ENCODE results near the gene MYO18B.

Gene MYO18B

DNA sequence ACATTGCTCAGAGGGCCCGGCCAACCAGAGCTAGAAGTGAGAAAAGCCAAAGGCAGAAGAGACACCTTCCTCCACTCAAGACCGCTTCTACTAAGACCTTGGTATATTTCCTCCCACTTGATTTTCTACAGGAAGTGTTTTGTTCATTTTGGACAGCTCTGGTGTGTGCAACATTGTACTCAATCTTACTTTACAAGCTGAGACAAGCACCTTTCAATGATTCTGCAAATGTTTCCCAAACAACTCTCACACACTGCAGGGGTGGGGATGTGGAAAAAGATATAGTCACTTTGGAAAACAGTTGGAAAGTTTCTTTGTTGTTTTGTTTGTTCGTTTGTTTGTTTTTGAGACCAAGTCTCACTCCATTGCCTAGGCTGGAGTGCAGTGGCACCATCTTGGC, 15.7 kb downstream of the MYO18B start:
- Histone ChIP-seq H4K20me1 (no peaks in the 10 kb centered on the region), H3K4me3 (no peak overlapping the region), H3K9me3 (peaks cover 10% of the 10 kb centered on the region), H3K27me3 (no peaks in the 10 kb centered on the region), H3K9ac (no peak overlapping the region), H3K4me2 (no peak overlapping the region), H3K36me3 (no peaks in the 10 kb centered on the region), H3K4me1 (peaks cover 35% of the 10 kb centered on the region), H3K27ac (no peak overlapping the region)
- TF ChIP-seq Cebpa-rat (IDR thresholded peaks at IDR 0.05), result no peak

DNA sequence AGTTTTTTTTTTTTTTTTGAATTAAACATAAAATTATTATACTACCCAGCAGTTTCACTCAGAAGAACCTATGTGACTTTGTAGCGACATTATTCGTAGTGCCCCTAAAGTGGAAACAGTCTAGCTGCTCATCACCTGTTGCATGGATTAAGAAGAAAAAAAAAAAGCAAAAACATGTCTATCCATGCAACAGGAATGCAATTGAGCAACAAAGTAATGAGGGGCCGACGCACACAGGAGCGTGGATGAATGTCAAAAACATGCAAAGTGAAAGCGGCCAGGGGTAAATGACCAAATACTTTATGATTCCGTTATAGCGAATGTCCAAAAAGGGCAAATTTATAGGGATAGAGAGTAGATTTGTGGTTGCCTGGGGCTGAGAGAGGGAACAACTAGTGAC, 16.3 kb downstream of the MYO18B start:
- Histone ChIP-seq H3K4me1 (peaks cover 35% of the 10 kb centered on the region), H3K9me3 (peaks cover 9% of the 10 kb centered on the region), H3K27me3 (no peaks in the 10 kb centered on the region), H3K4me2 (no peak overlapping the region), H4K20me1 (no peaks in the 10 kb centered on the region), H3K9ac (no peak overlapping the region), H3K36me3 (no peaks in the 10 kb centered on the region), H3K27ac (no peak overlapping the region), H3K4me3 (no peak overlapping the region)
- TF ChIP-seq Cebpa-rat (IDR thresholded peaks at IDR 0.05), result no peak

DNA sequence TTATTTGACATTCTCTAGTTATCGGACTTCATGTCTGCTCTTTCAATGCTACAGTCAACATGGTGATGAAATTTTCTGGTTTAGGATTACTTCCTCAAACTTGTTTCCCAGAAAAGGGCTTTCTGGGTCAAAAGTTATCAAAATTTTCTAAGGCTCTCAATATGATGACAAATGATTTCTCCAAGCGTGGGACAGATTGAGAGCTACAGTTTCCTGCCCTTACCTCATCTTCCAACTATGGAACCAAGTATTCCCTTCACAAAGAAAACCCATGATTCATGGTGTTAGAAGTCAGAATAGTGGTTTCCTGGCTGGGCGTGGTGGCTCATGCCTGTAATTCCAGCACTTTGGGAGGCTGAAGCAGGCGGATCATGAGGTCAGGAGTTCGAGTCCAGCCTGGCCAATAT, 17.8 kb downstream of the MYO18B start:
- Histone ChIP-seq H3K9ac (no peak overlapping the region), H3K27ac (no peak overlapping the region), H3K27me3 (no peaks in the 10 kb centered on the region), H4K20me1 (no peaks in the 10 kb centered on the region), H3K4me2 (no peak overlapping the region), H3K4me1 (peaks cover 30% of the 10 kb centered on the region), H3K4me3 (no peak overlapping the region), H3K9me3 (peaks cover 5% of the 10 kb centered on the region; the same call in 1 of the 2 replicates), H3K36me3 (no peaks in the 10 kb centered on the region)
- no peak for TF ChIP-seq Cebpa-rat (IDR thresholded peaks at IDR 0.05)

DNA sequence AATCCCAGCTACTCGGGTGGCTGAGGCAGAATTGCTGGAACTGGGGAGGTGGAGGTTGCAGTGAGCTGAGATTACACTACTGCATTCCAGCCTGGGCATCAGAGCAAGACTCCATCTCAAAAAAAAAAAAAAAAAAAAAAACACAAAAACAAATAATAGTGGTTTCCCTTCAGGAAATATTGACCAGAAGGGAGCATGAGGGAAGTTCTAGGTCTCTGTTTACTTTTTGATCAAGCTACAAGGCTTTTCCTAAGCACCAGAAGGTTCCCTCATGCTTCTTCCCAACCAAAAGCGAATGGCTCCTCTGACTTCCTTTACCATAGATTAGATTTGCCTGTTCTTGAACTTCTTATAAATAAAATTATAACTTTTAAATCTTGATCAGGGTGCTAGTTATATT, 18.3 kb downstream of the MYO18B start:
- Histone ChIP-seq H3K4me3 (no peak overlapping the region), H3K9me3 (peaks cover 10% of the 10 kb centered on the region), H4K20me1 (no peaks in the 10 kb centered on the region), H3K36me3 (no peaks in the 10 kb centered on the region), H3K4me2 (no peak overlapping the region; the same call in 1 of the 2 replicates), H3K27me3 (no peaks in the 10 kb centered on the region), H3K27ac (no peak overlapping the region), H3K4me1 (peaks cover 25% of the 10 kb centered on the region), H3K9ac (no peak overlapping the region)
- TF ChIP-seq Cebpa-rat (IDR thresholded peaks at IDR 0.05), result no peak

DNA sequence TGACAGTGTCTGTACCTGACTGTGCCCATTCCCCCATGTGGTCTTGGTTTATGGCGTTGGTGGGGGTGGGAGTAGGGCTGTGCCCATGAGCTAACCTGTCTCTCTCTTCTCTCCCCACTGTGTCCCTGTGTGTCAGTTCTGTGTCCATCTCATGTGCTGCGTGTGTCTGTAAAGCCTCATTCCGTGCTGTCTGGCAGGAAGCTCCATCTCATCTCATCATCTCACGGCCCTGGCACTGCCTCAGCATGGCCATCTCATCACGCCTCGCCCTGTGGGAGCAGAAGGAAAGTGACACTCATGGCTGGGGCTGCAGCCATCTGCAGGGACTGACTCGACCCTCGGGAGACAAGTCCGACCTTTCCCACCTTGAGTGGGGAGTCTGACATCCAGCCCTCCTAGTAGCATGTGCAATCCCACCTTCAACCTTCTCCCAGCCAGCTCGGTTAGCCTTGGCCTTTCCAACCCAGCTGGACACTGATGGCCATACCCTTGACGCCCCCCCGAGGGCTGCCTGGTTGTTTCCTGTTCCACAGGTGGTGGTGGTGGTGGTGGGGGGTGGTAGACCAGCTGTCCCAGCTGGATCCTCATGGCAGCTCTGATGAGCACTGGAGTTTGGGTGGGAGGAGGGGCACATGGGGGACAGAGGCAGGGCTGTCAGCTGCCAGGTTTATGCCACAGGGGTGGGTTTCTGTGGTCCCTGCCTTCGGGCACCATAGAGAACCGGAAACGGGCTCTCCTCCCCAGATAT, 19.0 kb downstream of the MYO18B start:
- Histone ChIP-seq H4K20me1 (no peaks in the 10 kb centered on the region), H3K9me3 (peaks cover 17% of the 10 kb centered on the region), H3K27ac (no peak overlapping the region), H3K4me2 (peak overlapping the region; percentile 22; the same call in 1 of the 2 replicates), H3K4me1 (peaks cover 21% of the 10 kb centered on the region), H3K36me3 (no peaks in the 10 kb centered on the region), H3K27me3 (no peaks in the 10 kb centered on the region), H3K9ac (no peak overlapping the region), H3K4me3 (no peak overlapping the region)
- no peak for TF ChIP-seq Cebpa-rat (IDR thresholded peaks at IDR 0.05)

DNA sequence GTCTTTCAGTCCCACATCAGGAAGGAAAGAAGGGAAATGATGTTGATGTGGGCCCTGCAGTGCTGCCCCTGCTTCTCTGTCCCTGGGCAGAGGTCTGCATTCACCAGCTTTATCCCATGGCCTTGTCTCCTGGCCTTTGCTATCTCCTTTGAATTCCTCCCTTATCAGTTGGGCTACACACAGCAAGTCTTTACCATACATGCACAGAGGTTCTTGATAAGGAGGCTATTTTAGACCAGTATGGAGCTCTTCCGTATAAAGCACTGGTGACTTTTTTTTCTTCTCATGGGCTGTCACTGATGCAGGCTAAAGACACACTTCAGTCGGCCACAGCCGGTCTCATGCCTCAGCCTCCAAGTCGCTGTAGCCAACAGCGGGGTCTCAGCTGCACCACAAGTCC, 20.2 kb downstream of the MYO18B start:
- Histone ChIP-seq H3K4me3 (no peak overlapping the region), H3K4me1 (peaks cover 20% of the 10 kb centered on the region), H3K27me3 (no peaks in the 10 kb centered on the region), H3K36me3 (no peaks in the 10 kb centered on the region), H3K9me3 (peaks cover 29% of the 10 kb centered on the region), H3K27ac (no peak overlapping the region), H3K4me2 (peak overlapping the region; percentile 22), H4K20me1 (no peaks in the 10 kb centered on the region), H3K9ac (no peak overlapping the region)
- TF ChIP-seq Cebpa-rat (IDR thresholded peaks at IDR 0.05), result no peak

DNA sequence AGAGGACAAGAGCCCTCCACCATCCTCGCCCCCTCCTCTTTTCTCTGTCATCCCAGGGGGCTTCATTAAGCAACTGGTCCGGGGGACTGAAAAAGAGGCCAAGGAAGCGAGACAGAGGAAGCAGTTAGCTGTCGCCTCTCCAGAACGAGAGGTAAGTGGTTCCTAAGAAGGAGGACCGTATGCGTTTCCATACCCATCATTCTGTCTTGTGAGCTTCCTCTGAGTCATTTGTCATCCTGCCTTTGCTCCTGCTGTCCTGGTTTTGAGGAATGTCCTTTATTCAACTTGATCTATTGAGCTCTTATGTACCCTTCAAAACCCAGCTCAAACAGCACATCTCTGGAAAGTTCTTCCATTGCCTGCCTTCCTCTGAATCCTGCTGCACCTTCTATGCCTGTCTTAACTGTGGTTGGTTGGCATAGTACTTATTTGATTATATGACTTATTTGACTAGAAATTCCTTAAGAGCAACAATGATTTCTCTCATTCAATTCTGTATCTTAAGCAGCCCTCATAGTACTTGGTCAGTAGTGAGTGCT, 21.3 kb downstream of the MYO18B start:
- Histone ChIP-seq H3K4me3 (no peak overlapping the region), H3K9me3 (peaks cover 40% of the 10 kb centered on the region), H3K9ac (no peak overlapping the region), H3K27me3 (no peaks in the 10 kb centered on the region), H3K4me1 (peaks cover 12% of the 10 kb centered on the region), H3K4me2 (no peak overlapping the region), H3K27ac (no peak overlapping the region), H3K36me3 (no peaks in the 10 kb centered on the region), H4K20me1 (no peaks in the 10 kb centered on the region)
- no peak for TF ChIP-seq Cebpa-rat (IDR thresholded peaks at IDR 0.05)

DNA sequence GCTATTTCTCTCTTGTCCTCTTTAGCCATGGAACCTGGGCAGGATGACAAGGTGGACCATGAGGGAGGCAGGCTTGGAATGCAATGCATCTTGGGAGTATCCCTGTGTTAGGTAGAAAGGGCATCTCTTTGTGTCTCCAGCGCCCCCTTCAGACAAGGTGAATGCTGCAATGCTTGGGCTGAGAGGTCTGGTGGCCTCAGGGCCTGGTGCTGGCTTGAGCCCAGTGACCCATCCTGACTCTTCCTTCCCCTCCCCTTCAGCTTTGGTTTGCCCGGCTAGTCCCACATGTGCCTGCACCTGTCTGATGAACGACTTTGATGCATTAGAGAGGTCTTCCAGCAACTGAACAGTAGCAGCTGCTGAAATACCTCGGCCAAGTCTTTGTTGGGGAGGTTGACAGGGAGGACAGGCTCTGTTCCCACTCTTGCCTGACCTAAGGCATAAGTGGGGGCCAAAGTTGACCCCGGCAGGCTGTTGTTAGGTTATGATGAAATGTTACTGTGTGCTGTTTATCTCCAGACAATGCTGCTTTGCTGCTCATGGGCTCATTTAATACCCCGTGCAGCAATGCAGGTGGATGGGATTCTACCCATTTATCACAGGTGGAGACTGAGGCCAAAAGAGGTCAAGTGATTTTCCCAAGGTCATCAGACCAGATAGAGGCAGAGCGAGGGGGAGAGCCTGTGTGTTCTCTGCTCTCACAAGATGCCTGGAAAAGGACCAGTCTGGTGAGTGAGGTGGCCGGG, 22.5 kb downstream of the MYO18B start:
- Histone ChIP-seq H3K9ac (no peak overlapping the region), H3K9me3 (peaks cover 41% of the 10 kb centered on the region), H3K4me3 (no peak overlapping the region), H3K27ac (no peak overlapping the region), H3K27me3 (no peaks in the 10 kb centered on the region), H3K4me2 (no peak overlapping the region), H3K36me3 (no peaks in the 10 kb centered on the region), H3K4me1 (peaks cover 12% of the 10 kb centered on the region), H4K20me1 (no peaks in the 10 kb centered on the region)
- no peak for TF ChIP-seq Cebpa-rat (IDR thresholded peaks at IDR 0.05)

DNA sequence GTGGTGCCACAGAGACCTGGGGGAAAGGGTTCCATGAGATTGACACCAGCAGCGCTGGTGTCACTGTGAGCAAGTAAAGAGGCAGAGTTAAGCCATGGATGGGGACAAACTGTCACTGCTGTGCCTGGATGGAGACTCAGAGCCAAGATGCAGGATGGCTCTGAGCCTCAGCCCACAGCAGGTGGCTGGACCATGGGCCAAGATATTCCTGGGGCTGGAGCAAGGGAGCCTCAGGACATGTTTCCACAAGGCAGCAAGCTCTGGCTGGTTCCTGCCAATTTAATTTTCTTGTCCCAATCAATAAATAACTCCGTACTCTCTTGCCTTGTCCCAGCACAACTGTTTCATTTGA, 23.0 kb downstream of the MYO18B start:
- Histone ChIP-seq H3K9ac (no peak overlapping the region), H3K27me3 (no peaks in the 10 kb centered on the region), H3K4me3 (no peak overlapping the region), H3K36me3 (no peaks in the 10 kb centered on the region), H3K9me3 (peaks cover 41% of the 10 kb centered on the region), H3K4me2 (no peak overlapping the region), H4K20me1 (no peaks in the 10 kb centered on the region), H3K27ac (no peak overlapping the region), H3K4me1 (peaks cover 12% of the 10 kb centered on the region)
- no peak for TF ChIP-seq Cebpa-rat (IDR thresholded peaks at IDR 0.05)

DNA sequence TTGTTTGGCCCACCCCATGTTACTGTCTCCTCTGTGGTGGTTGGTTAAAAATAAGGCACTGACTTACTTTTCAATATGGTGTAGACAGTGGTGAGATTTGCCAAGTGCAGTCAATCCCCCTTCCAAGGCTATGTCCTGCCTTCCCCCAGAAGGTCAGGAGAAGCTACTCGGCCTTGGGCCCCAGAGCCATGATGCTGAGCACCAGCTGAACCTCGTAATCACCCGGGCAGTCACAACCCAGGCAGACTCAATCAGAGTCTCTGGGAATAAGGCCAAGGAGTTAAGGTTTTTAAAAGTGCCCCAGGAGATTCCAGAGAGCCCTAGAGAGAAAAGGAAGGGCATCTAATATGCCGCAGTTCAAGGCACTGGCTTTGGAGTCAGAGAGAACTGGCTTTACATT, 23.8 kb downstream of the MYO18B start:
- no peaks in the 10 kb centered on the region for H4K20me1 ChIP-seq
- no peak for TF ChIP-seq Cebpa-rat (IDR thresholded peaks at IDR 0.05)
- peaks cover 46% of the 10 kb centered on the region for H3K9me3 ChIP-seq

More for the DNA sequence above, 23.8 kb downstream of the MYO18B start:
- Histone ChIP-seq H3K4me2 (no peak overlapping the region), H3K4me1 (peaks cover 12% of the 10 kb centered on the region), H3K27me3 (no peaks in the 10 kb centered on the region), H3K36me3 (no peaks in the 10 kb centered on the region), H3K27ac (no peak overlapping the region), H3K9ac (no peak overlapping the region), H3K4me3 (no peak overlapping the region)
